ENCODE results near the gene SEC14L1.

SEC14L1 gene

DNA sequence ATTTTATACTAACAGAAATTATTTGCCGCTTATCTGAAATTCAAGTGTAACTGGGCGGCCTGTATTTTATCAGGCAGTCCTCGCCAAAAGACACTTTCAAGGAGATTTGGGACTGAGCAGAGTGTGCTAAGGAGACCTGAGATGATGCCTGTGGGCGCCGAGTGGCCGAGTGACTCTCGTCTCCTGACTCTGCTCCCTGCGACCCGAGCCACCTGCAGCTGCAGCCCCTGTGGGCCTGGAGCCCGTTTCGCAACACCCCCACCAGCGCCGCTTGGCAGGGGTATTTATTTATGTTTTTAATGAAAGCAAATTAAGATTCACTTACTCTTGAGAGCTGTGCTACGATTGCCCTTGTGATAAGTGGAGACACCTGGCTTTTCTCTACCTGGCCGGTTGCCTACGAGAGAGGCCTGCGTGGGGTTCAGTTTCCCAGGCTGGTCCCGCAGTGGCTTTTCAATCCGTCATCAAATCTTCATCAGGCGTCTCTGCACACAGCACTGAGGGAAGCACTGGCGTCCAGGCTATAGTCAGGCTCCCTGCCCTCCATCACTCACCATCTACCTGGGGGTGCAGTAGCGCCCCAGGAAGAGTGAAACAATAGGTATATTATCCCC lies 124.0 kb downstream of the SEC14L1 start:
- no peak for DNase-seq (ENCODE audit: low read depth)

DNA sequence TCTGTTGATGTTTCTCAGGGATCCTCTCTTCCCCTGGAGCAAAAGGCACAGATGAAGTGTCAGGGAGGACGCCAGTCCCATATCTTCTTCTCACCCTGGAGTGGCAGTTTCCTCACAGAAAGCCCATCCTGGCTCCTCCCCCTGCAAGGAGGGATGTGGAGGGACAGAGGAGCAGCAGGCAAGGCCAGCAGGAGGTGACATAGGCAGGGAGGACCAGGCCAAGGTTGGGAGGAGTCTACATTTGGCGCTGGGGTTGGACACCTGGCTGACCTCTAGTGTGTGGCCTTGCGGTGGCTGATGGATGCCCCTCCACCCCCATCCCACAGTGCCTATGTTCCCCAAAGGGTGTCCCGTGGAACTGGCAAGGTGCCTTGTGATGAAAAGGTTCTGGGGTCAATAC lies 125.4 kb downstream of the SEC14L1 start:
- DNase-seq (ENCODE audit: low read depth): no peak
